Measurements from ENCODE around the gene ZNF740. TPM values are rescaled to one million over a fixed set of nuclear protein-coding genes. Genes with fewer than 3 reads are reported as not detected.

The ZNF740 gene
- total RNA-seq, 2 experiments from 2014 or later = 34.9 to 42.8 TPM

DNA sequence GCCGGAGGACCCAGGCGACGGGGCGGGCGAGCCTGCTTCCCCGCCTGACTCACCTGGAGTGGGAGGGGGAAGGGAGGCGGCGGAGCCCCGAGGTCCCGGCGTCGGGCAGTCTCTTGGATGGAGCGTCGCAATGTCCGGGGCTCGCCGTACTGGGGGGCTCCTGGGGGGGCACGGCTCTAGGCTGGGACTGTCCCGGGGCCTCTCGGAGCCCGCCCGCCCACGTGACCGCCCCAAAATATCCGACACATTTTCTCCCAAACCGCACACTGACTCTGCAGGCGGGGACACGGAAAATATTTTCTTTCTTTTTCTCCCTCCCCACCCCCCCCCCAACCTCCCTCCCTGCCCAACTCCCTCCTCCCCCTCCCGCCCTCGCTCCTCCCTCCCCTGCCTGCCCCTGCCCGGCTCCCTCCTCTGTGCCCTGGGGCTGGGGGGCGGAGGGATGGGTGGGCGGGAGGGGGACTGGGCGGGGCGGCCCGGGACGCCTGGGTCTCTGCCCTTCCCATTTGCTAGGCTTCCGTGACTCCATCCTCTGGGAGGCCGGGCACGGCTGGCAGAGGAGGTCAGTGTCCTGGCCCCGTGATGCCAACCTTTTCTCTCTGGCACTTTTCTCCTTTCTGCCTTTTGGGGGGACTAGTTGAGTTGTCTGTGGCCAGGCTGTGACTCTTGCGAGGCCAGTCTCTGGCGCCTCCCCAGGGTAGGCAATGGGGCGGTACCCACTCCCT is 51.6 kb downstream of the ZNF740 start, which contains the start of gene RARG:
TSS of gene RARG (minus strand) at position 289 of the 725 bp plus-strand sequence. CDS start 4,664 bp downstream, outside the sequence.
- Mint-ChIP-seq H3K27ac (peak within 1 kb of the TSS; percentile 79), H3K27me3 (no peaks in the 10 kb centered on the region), H3K36me3 (peaks cover under 1% of the 10 kb centered on the region), H3K9me3 (no peaks in the 10 kb centered on the region), H3K4me1 (peaks cover 62% of the 10 kb centered on the region), H3K4me3 (peak within 1 kb of the TSS; percentile 83)
- DNase-seq = peak; percentile 75

DNA sequence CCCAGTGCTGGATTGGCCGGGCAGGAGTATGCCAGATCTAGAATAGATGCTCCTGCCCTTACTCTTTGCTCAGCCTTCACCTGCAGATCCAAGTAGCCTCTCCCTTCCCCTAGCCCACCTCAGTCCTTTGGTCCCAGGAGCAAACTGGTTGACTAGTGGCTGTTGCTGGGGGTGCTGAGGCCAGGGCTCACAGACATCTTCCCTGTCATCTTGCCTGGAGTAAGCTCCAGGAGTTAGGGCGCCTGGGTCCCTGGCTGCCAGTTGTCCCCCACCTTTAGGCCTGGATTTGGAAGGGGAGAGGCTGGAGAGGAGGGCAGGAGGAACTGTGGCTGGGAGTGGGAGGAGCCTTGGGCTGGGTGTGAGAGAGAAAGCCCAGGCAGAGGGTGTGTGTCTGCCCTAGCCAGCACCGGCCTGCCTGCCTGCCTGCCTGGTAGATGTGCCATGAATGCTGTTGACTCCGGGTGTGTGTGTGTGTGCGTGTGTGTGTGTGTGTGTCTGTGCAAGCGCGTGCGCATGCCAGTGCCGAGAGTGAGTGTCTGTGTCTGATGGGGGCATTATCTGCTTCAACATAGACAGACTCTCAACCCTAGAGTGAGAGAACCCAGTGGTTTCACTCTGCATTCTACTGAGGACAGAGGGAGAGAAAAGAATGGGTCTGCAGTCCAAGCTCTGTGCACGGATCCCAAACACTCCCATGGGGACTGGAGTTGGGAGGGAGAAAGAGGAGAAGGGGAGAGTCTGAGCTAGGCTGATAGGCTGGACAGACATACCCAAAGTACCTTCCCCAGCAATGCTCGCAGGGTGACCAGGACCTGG is 52.3 kb downstream of the ZNF740 start:
- Mint-ChIP-seq H3K36me3 (no peaks in the 10 kb centered on the region), H3K27ac (peak overlapping the region; percentile 79), H3K4me1 (peaks cover 64% of the 10 kb centered on the region), H3K4me3 (peak overlapping the region; percentile 83), H3K27me3 (no peaks in the 10 kb centered on the region), H3K9me3 (no peaks in the 10 kb centered on the region)
- DNase-seq = peak; percentile 53

DNA sequence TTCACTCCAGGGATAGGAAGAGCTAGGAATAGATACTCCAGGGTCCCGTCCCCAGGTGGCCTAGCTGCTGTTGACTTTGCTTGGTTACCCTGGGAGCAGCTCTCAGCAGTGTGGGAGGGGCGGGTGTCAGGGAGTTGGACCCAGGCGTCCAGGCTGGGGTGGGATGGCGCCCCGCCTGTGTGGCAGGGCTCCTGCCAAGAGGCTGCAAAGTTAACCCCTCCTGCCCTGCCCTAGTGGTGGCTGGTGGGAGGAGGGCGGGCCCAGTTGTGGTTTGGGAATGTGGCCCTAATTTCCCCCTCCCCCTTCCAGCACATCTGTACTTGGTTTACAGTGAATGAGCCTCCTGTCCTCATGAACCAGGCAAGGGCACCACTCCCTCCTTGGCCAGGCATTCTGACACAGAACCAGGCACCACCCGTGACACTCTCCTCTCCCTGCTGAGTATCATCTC is 53.2 kb downstream of the ZNF740 start:
- no peak for DNase-seq
- Mint-ChIP-seq H3K4me3 (peak overlapping the region; percentile 83), H3K27me3 (no peaks in the 10 kb centered on the region), H3K36me3 (no peaks in the 10 kb centered on the region), H3K27ac (no peak overlapping the region), H3K4me1 (peaks cover 59% of the 10 kb centered on the region), H3K9me3 (no peaks in the 10 kb centered on the region)

DNA sequence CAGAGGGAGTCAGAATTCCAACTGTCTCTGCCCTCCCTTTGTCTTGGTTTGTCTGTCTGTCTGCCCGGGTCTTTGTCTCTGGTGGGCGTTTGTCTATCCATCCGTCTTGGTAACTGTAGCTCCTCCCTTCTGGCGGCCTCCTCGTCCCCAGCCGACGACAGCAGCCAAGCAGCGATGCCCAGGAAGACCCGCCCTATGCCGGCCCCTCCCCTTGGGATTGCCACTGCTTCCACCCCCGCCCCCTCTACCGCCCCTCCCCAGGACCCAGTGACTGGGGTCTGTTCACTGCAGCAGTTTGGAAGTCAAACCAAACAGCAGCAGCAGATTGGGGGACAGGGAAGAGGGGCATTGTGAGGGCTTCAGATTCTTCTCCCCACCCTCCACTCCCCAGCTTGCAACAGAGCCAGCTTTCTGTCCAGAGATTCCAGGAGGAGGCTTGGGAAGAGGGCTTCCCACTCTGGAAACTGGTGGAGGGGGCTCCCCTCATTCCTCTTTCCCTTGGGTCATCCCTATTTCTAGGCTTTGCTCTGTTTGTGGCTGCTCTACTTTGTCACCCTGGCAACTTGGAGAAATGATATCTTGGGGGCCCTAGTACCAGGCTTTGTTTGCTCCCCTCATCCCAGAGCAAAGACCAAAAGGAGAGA is 53.9 kb downstream of the ZNF740 start:
- H3K36me3 Mint-ChIP-seq = no peaks in the 10 kb centered on the region
- no peak overlapping the region for H3K4me3 Mint-ChIP-seq
- no peaks in the 10 kb centered on the region for H3K27me3 Mint-ChIP-seq
- H3K9me3 Mint-ChIP-seq = no peaks in the 10 kb centered on the region
- no peak overlapping the region for H3K27ac Mint-ChIP-seq
- no peak for DNase-seq
- H3K4me1 Mint-ChIP-seq = peaks cover 59% of the 10 kb centered on the region

DNA sequence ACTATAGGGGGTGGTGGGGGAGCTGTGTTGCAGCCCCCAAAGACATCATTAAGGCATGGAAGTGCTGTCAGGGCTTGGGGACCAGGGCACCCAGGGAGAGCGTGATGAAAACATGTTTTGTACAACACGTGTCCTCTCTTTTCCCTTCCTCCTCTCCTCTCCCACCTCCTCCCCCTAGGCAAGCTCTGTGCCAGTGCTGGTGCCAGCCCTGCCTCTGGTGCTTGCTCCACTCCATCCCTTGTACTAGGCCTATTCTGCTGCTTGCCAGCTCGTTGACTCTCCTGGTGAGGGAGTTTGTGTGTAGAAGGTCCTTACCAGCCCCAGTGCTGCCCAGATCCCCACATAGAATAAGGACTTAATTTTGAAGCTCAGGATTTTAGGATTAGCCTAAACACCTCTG is 54.6 kb downstream of the ZNF740 start:
- no peaks in the 10 kb centered on the region for H3K36me3 Mint-ChIP-seq
- no peaks in the 10 kb centered on the region for H3K27me3 Mint-ChIP-seq
- no peak overlapping the region for H3K27ac Mint-ChIP-seq
- no peaks in the 10 kb centered on the region for H3K9me3 Mint-ChIP-seq
- DNase-seq = no peak
- H3K4me3 Mint-ChIP-seq = no peak overlapping the region
- H3K4me1 Mint-ChIP-seq = peaks cover 53% of the 10 kb centered on the region

DNA sequence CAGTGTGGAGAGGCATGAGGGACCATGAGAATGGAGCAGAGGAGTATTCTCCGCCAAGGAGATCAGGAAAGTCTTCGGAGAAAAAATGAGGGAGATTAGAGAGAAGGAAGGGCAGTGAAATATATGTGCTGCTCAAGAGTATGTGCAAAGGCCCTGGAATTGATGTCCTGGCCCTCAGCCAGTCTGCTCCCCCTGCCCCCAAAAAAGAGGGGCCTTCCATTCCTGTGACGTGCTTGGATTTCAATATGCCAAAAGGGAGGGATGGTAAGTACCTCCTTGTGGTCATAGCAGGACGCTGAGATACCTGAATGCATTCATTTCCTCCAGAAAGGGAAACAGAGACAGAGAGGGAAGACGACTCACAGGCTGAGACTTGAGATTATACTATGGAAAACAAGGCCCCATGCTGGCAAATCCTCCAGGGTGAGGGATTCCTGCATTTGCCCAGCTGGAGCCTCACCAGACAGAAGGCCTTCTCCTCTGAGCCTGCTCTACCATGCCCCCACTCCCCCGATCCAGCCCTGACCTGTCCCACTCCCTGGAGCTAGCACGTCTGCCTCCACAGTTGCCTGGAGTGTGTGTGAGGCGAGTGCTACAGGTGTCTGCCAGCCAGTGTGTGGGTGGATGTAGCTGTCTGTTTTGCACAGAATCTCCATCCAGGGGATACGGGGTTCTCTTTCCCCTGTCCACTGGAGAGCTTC is 55.4 kb downstream of the ZNF740 start:
- Mint-ChIP-seq H3K9me3 (no peaks in the 10 kb centered on the region), H3K27me3 (no peaks in the 10 kb centered on the region), H3K27ac (peak overlapping the region; percentile 77), H3K4me3 (peak overlapping the region; percentile 1), H3K36me3 (no peaks in the 10 kb centered on the region), H3K4me1 (peaks cover 51% of the 10 kb centered on the region)
- no peak for DNase-seq

DNA sequence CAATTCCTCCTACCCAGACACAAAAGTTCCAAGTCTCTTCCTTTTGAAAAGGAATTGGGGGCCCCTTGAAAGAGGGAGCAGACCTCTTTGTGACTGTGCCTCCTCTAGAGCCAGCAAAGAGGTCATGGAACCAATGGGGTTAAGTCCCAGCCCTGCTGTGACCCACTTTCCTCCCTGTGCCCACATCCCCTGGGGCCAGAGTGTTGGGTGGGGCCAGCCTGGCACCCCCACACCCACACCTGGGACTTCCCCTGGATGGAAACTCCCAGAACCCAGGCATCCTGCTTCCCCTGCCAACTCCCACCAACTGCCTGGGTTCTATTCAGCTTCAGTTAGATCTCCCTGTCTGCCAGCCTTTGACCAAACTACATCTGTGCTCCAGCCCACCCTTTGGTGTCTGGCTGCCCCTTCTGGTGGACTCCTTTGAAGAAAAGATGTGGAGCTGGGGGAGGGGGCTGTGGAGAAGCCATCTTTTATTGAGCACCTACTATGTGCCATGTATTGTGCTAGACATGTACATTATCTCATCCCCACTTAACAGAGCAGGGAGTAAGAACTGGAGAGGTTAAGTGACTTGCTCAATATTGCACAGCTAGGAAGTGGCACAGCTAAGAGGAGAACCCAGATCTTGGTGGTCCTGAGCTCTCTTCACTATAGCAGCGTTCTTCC is 56.1 kb downstream of the ZNF740 start:
- peaks cover 49% of the 10 kb centered on the region for H3K4me1 Mint-ChIP-seq
- H3K27me3 Mint-ChIP-seq = no peaks in the 10 kb centered on the region
- H3K4me3 Mint-ChIP-seq = peak overlapping the region; percentile 52
- H3K36me3 Mint-ChIP-seq = no peaks in the 10 kb centered on the region
- DNase-seq = peak; percentile 49
- H3K9me3 Mint-ChIP-seq = no peaks in the 10 kb centered on the region
- peak overlapping the region; percentile 77 for H3K27ac Mint-ChIP-seq

DNA sequence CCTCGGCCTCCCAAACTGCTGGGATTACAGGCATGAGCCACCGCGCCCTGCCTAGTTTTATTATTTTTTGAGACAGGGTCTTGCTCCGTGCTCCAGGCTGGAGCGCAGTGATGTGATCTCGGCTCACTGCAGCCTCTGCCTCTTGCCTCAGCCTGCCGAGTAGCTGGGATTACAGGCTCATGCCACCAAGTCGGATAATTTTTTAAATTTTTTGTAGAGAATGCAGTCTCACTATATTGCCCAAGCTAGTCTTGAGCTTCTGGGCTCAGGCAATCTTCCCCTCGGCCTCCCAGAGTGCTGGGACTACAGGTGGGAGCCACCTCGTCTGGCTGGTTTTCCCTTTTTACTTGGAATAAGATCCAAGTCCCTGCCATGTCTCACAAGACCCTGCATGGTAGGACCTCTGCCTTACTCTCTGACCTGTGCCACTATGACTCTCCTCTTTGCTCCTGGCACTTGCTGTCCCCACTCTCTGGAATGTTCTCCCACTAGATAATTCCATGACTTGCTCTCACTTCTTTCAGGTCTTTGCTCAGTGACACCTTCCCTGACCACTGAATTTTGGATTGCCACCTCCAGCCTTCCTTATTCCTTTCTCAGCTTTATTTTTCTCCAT is 59.2 kb downstream of the ZNF740 start:
- Mint-ChIP-seq H3K9me3 (no peaks in the 10 kb centered on the region), H3K27me3 (peaks cover 3% of the 10 kb centered on the region), H3K36me3 (no peaks in the 10 kb centered on the region), H3K4me3 (no peak overlapping the region), H3K4me1 (peaks cover 31% of the 10 kb centered on the region), H3K27ac (no peak overlapping the region)
- no peak for DNase-seq

DNA sequence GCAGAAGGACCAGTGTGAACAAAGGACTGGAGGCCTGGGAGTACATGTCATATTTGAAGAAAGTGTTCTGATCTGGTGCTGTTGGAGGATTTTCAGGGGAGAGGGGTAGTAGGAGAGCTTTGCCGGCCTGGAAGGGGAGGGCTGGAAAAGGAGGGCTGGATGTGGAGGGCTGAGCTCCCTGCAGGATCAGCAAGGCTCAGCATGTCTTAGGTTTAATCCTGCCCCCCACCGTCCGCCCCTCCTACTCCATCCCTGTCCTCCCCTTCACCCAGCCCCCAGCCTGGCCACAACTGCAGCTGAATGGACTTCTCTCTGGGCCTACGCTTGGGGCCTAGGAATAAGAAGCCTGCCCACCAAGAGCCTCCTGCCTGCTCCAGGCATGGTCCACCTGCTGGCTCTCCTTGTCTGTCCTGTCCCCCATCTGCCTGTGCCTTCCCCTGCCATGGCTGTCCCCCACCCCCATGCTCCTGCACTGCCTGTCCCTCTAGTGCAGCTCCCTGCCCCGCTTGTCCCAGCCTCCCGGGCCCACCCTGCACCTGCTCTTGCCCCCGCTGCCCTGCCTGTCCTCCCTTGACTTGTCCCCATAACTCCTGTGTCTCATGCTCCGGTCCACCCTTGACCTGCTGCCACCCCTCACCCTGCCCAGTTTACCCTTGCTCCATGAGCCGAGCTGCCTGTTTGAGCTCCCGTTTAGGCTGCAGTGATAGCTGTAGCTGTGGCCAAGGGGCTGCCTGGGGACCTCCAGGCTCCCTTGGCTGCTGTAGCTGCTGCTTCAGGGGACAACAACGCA is 61.3 kb downstream of the ZNF740 start:
- Mint-ChIP-seq H3K9me3 (no peaks in the 10 kb centered on the region), H3K4me1 (peaks cover 12% of the 10 kb centered on the region), H3K4me3 (no peak overlapping the region), H3K27ac (no peak overlapping the region), H3K27me3 (peaks cover 3% of the 10 kb centered on the region), H3K36me3 (no peaks in the 10 kb centered on the region)
- no peak for DNase-seq

DNA sequence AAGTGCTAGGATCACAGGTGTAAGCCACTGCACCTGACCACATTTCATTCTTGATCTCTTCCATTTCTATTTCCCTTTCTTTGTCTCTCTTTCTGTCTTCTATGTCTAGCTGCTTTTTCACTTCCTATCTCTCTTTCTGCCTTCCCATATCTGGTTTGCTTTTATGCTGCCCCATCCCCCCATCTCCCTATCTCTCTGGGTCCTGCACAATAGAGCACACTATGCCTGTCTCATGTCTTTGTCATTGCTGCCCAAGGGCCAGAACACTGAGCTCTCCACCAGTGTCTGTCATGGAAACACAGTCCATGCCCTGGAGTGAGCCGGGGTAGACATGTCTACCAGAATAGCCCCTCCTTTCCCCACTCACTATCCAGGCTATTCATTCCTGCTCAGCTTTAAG is 63.8 kb downstream of the ZNF740 start:
- no peak overlapping the region for H3K27ac Mint-ChIP-seq

More for the DNA sequence above, 63.8 kb downstream of the ZNF740 start:
- DNase-seq = no peak
- H3K4me1 Mint-ChIP-seq = peaks cover 5% of the 10 kb centered on the region
- no peak overlapping the region for H3K4me3 Mint-ChIP-seq
- peaks cover 3% of the 10 kb centered on the region for H3K27me3 Mint-ChIP-seq
- H3K9me3 Mint-ChIP-seq = no peaks in the 10 kb centered on the region
- H3K36me3 Mint-ChIP-seq = no peaks in the 10 kb centered on the region
